Ovary (tissue), 9 donors: ENCODE results near the gene ZBTB45. TPM values are rescaled to one million over a fixed set of nuclear protein-coding genes. Genes with fewer than 3 reads are reported as not detected.

ENCODE experiments used
- DNase-seq, 5 donors: peaks; one replicate each; pipeline ENCODE4 v3.0.0-alpha.2; 2019 to 2020
- H3K27ac ChIP-seq, 2 donors: fragments of 200-600 bp; one replicate each; pipeline versions ENCODE4 v1.5.1 to v1.8.0; 2019 to 2022
- H3K27me3 ChIP-seq: fragments of 200-600 bp; one replicate; pipeline ENCODE4 v1.8.0; 2022
- H3K36me3 ChIP-seq: fragments of 200-600 bp; sonication (generic); one replicate; pipeline ENCODE4 v1.5.1; 2019
- H3K4me1 ChIP-seq: one replicate; pipeline ENCODE4 v1.8.1; 2013; ENCODE audit warnings: mild to moderate bottlenecking, moderate library complexity; ENCODE audit not compliant: insufficient read depth
- H3K4me3 ChIP-seq: fragments of 200-600 bp; sonication (generic); one replicate; pipeline ENCODE4 v1.5.1; 2017
- H3K9me3 ChIP-seq, 2 donors: fragments of 200-600 bp in 1 of 2; sonication (generic) in 1 of 2; one replicate each; pipeline versions ENCODE4 v1.5.1 to v1.8.1; 2013 to 2019; ENCODE audit warnings: mild to moderate bottlenecking in 1 of 2, moderate library complexity in 1 of 2
- EP300 ChIP-seq: sonication (generic); formaldehyde crosslinking; IDR thresholded peaks from one replicate; pipeline ENCODE4 v1.6.1; 2017; ENCODE audit warnings: antibody characterized with exemption
- POLR2A ChIP-seq: fragments of 450-650 bp; IDR thresholded peaks from one replicate; pipeline ENCODE4 v1.6.1; 2017; ENCODE audit warnings: antibody characterized with exemption, mild to moderate bottlenecking, moderate library complexity
- WGBS, 3 donors: extraction: QIAGEN DNeasy Blood & Tissue Kit in 1 of 3; methylation state at CpG; one replicate each; pipeline versions ENCODE4 v1.1.5 to v1.1.7; 2013 to 2017; 5-methylcytosine and 5-hydroxymethylcytosine counted together
- intact Hi-C, 4 donors: fragments of 100-400 bp; cut with DNase I; formaldehyde crosslinking; loops; one replicate each; pipeline versions ENCODE4 v1.11.0 to v1.15.1; 2022 to 2023
- polyA plus RNA-seq, 2 donors: library from polyadenylated mRNA; stranded (reverse); fragments of 200-250 nt in 1 of 2; fragments of 350-450 nt in 1 of 2; fragmentation: Illumina TruSeq in 1 of 2; extraction: RNeasy Lipid Tissue Mini Kit (QIAGEN cat#74804) in 1 of 2; gene quantifications; one replicate each; pipeline ENCODE4 v1.2.3, GENCODE V29; 2013 to 2014
- total RNA-seq, 7 donors: library from RNA; depleted of rRNA in 2 of 7; stranded (reverse); fragments of >200 nt in 2 of 7; fragmentation: NEBNext Ultra II Directional in 3 of 7; extraction: Animal tissue kit (Norgen Biotek cat#: 25700) in 3 of 7; gene quantifications; one replicate each; pipeline versions ENCODE4 v1.1.0 to v1.2.4, GENCODE V29; 2016 to 2023
- TF ChIP-seq, protein P1 (sequence below), 3 donors: fragments of 450-650 bp in 2 of 3; fragments of 200-600 bp in 1 of 3; IDR thresholded peaks; one replicate each; pipeline versions ENCODE4 v1.5.1 to v1.8.0; 2016 to 2022; ENCODE audit warnings: antibody characterized with exemption in 3 of 3, mild to moderate bottlenecking in 1 of 3
- donor health status: DM: no; HTN: no; CAD: no; lungs with moderate emphysema.
- donor health status: DM: no; HTN: no; CAD: no.
- donor health status: Bipolar disorder and iron deficiency.
- donor health status: DM: yes; HTN: yes; CAD: no.
- donor health status: DM: no; HTN: no; CAD: no.
- donor health status: DM: yes; HTN: yes; CAD: no.

The ZBTB45 gene
- total and polyA plus RNA-seq, 9 donors = 1.1 to 23.3 (median 14.1) TPM

DNA sequence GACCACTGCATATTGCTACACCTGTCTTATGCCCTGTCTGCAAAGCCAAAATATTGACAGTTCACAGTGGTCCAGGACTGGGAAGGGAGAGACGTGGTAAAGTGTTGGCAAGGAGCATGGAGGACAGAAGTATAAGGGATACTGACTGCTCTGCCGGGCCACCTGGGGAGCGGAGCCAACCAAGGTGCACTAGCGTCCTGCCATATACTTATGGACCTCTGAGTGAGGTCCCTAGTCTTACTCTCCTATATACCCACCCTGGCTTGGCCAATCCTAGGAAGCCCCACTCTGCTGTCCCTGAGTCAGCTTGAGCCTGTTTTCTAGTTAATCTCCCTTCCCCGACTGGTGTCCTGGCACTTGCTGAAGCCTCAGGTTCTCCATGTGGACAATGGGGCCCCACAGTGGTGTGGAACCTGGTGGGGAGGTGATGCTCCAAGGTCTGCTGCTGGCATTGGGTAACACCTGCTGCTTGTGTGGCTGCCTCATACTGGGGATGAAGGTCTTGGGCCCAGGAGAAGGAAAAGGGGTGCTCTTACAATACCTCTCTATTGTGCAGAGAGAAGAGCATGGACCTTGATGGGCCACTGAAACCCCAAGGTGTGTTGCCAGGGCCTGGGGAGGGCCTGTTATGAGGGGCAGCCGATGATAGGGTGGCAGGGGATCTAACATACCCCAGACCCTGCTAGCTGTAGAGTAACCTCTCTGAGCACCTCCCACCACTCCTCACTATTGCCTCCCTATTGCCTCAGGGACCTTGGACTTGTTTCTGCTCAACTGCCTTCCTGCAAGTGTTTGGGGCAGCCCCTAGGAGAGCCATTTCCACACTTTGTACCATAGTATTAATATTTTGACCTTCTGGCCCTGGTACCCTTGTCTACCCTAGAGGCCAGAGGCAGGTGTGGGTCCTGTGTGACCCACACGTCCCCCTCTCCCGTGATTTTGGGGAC, 17.5 kb upstream of the ZBTB45 start:
- no peaks in the 10 kb centered on the region for H3K36me3 ChIP-seq
- no peaks in the 10 kb centered on the region for H3K9me3 ChIP-seq
- 78 to 89% (median 82%) methylated on average over 8 of the region's 8 CpGs for WGBS, 3 donors
- TF ChIP-seq EP300 (no peak), POLR2A (no peak)
- TF ChIP-seq, protein P1, sequence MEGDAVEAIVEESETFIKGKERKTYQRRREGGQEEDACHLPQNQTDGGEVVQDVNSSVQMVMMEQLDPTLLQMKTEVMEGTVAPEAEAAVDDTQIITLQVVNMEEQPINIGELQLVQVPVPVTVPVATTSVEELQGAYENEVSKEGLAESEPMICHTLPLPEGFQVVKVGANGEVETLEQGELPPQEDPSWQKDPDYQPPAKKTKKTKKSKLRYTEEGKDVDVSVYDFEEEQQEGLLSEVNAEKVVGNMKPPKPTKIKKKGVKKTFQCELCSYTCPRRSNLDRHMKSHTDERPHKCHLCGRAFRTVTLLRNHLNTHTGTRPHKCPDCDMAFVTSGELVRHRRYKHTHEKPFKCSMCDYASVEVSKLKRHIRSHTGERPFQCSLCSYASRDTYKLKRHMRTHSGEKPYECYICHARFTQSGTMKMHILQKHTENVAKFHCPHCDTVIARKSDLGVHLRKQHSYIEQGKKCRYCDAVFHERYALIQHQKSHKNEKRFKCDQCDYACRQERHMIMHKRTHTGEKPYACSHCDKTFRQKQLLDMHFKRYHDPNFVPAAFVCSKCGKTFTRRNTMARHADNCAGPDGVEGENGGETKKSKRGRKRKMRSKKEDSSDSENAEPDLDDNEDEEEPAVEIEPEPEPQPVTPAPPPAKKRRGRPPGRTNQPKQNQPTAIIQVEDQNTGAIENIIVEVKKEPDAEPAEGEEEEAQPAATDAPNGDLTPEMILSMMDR (IDR thresholded peaks at IDR 0.05) = no peak
- H3K4me1 ChIP-seq = peaks cover 2% of the 10 kb centered on the region
- H3K27ac ChIP-seq = no peak overlapping the region
- intact Hi-C loops = no loop called here
- H3K4me3 ChIP-seq = no peak overlapping the region
- no peaks in the 10 kb centered on the region for H3K27me3 ChIP-seq
- no peak for DNase-seq

DNA sequence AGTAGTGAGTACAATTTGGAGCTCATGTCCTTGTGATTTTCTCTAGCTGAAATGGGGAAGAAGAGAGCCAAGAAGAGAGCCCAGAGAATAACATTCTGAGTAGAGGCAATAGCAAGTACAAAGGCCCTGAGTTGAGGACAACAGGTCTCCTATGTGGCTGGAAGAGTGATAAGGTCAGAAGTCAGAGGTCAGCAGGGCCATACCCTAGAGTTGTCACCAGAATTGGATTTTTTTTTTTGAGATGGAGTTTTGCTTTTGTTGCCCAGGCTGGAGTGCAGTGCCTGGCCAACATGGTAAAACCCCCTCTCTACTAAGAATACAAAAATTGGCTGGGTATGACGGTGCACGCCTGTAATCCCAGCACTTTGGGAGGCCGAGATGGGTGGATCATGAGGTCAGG, 16.2 kb upstream of the ZBTB45 start:
- H3K27ac ChIP-seq = no peak overlapping the region
- TF ChIP-seq POLR2A (no peak), EP300 (no peak)
- TF ChIP-seq, protein P1 (IDR thresholded peaks at IDR 0.05) = no peak
- intact Hi-C loops = no loop called here
- H3K27me3 ChIP-seq = no peaks in the 10 kb centered on the region
- no peak overlapping the region for H3K4me3 ChIP-seq
- WGBS, 3 donors = 91 to 95% (median 93%) methylated on average over 3 of the region's 3 CpGs
- no peaks in the 10 kb centered on the region for H3K36me3 ChIP-seq
- no peaks in the 10 kb centered on the region for H3K9me3 ChIP-seq
- H3K4me1 ChIP-seq = peaks cover 2% of the 10 kb centered on the region
- DNase-seq = no peak

DNA sequence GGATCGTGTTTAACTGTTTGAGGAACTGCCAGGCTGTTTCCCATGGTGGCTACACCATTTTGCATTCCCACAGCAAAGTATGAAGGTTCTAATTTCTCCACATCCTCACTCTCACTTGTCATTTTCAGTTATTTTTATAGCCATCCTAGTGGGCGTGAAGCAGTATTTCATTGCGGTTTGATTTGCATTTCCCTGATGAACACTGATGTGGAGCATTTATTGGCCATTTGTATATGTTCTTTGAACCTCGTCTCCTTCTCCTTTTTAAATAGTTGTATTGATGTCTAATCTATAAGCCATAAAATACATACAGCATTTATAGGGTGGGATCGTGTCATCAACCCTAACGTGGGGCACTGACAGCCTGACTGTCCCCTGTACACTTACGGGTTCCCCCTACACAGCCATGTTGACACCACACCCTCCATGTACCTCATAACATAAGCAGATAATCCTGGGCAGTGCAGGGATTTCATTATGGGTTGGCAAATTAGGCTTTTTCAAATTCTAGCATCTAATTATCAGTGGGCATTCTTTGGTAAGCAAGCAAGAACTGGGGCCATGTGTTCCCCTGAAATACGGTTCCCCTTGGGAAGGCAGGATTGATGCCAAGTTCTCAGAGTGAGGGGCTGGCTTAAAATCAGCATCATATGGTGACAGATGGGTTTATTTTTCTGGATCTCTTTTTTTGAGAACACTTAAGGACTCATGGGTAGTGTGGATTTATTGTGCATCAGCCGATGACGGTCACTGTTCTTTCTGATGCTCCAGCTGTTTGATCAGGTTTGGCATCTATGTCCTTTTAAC, 11.6 kb upstream of the ZBTB45 start:
- TF ChIP-seq, protein P1 (IDR thresholded peaks at IDR 0.05) = no peak
- no peak for TF ChIP-seq EP300
- TF ChIP-seq POLR2A = no peak
- no peak for DNase-seq
- no peak overlapping the region for H3K4me3 ChIP-seq
- H3K27me3 ChIP-seq = no peaks in the 10 kb centered on the region
- intact Hi-C loops = no loop called here
- H3K4me1 ChIP-seq = no peaks in the 10 kb centered on the region
- 60 to 72% (median 66%) methylated on average over 10 of the region's 10 CpGs for WGBS, 3 donors
- H3K27ac ChIP-seq = no peak overlapping the region
- no peaks in the 10 kb centered on the region for H3K9me3 ChIP-seq
- H3K36me3 ChIP-seq = no peaks in the 10 kb centered on the region

DNA sequence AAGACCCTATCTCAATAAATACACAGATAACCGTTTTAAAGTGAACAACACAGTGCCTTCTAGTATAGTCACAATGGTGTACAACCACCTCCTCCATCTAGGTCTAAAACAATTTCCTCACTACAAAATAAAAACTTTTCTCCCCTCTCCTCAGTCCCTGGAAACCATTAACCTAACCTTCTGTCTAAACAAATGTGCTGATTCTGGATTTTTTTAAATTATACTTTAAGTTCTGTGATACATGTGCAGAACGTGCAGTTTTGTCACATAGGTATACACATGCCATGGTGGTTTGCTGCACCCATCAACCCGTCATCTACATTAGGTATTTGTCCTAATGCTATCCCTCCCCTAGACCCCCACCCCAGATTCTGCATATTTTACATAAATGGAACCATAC, 9.8 kb upstream of the ZBTB45 start:
- Histone ChIP-seq H3K36me3 (no peaks in the 10 kb centered on the region), H3K4me3 (no peak overlapping the region), H3K9me3 (no peaks in the 10 kb centered on the region), H3K27me3 (no peaks in the 10 kb centered on the region), H3K27ac (no peak overlapping the region), H3K4me1 (no peaks in the 10 kb centered on the region)
- WGBS, 3 donors = 70 to 76% (median 76%) methylated on average over 3 of the region's 3 CpGs
- DNase-seq = no peak
- TF ChIP-seq EP300 (no peak), POLR2A (no peak)
- TF ChIP-seq, protein P1 (IDR thresholded peaks at IDR 0.05) = no peak
- intact Hi-C loops = no loop called here
